HepG2 (cell line): ENCODE measurements around the gene DOCK10. TPM values are rescaled to one million over a fixed set of nuclear protein-coding genes. Genes with fewer than 3 reads are reported as not detected.

Experiments
- ATAC-seq: fragments of 200-7000 bp; cut with Tn5 transposase; 3 replicates; pipeline ENCODE4 v1.9.1; 2020; ENCODE audit warnings: mild to moderate bottlenecking, moderate library complexity
- BruUV-seq: library from RNA; stranded (reverse); fragments of 400-500 nt; replicated peaks from 2 replicates; lab custom pipeline; 2021; lab: Mats Ljungman, UMichigan
- CTCF ChIA-PET: fragments of 300-600 bp; formaldehyde crosslinking; extraction: SDS; loops from one replicate; lab custom pipeline; 2021; ENCODE audit warnings: low total read pairs, inconsistent platforms, low intra/inter-chr PET ratio; lab: Yijun Ruan, JAX
- POLR2A ChIA-PET: fragments of 350-600 bp; sonication (Branson Sonifier 250); formaldehyde crosslinking; loops from one replicate; lab custom pipeline; 2020; ENCODE audit warnings: antibody characterized with exemption, inconsistent platforms; lab: Yijun Ruan, JAX
- DNase-seq: peaks from one replicate; pipeline ENCODE4 v3.0.0-alpha.2; 2015; ENCODE audit warnings: low spot score
- FAIRE-seq: peaks from 3 replicates; lab custom pipeline; 2011; peaks lifted over from hg19 to GRCh38; lab: Jason Lieb, UNC
- H2AFZ ChIP-seq: one replicate; pipeline ENCODE4 v1.6.1; 2011; ENCODE audit warnings: low read length, inconsistent platforms
- H3K27ac ChIP-seq: fragments of 300-600 bp; 3 replicates; pipeline ENCODE4 v1.8.0; 2011; ENCODE audit warnings: mixed run types, mild to moderate bottlenecking, mixed read lengths, low read length, inconsistent platforms; ENCODE audit not compliant: insufficient read depth; ENCODE audit errors: extremely low read length
- H3K27me3 ChIP-seq, 2 experiments: fragments of 200-600 bp in 1 of 2; 2 replicates in 1 of 2; 3 replicates in 1 of 2; pipeline versions ENCODE4 v1.6.0 to v1.8.0; 2011; ENCODE audit warnings: low read length in 2 of 2, mild to moderate bottlenecking in 2 of 2, moderate library complexity in 2 of 2, inconsistent platforms in 1 of 2; ENCODE audit not compliant: insufficient read depth in 2 of 2, control insufficient read depth in 1 of 2
- H3K36me3 ChIP-seq, 2 experiments: fragments of 200-600 bp in 1 of 2; replicated peaks in 1 of 2; 2 replicates in 1 of 2; 3 replicates in 1 of 2; pipeline versions ENCODE4 v1.5.1 to v1.8.0; 2011; ENCODE audit warnings: low read length in 2 of 2, inconsistent platforms in 1 of 2; ENCODE audit not compliant: insufficient read depth in 2 of 2, control insufficient read depth in 1 of 2
- H3K4me1 ChIP-seq: 2 replicates; pipeline ENCODE4 v1.5.1; 2012; ENCODE audit warnings: low read length, inconsistent platforms; ENCODE audit not compliant: insufficient read depth
- H3K4me2 ChIP-seq: 2 replicates; pipeline ENCODE4 v1.6.0; 2011; ENCODE audit warnings: low read depth, low read length, inconsistent platforms
- H3K4me3 ChIP-seq, 3 experiments: fragments of 200-600 bp in 1 of 3; sonication (generic), shearing (Covaris generic) in 1 of 3; replicated peaks in 1 of 3; 2 replicates each; pipeline ENCODE4 v1.5.1; 2011 to 2016; ENCODE audit warnings: low read length in 3 of 3, inconsistent platforms in 2 of 3, low read depth in 2 of 3, mild to moderate bottlenecking in 2 of 3, control low read depth in 1 of 3, mixed read lengths in 1 of 3; ENCODE audit not compliant: insufficient read depth in 1 of 3
- H3K79me2 ChIP-seq: one replicate; pipeline ENCODE4 v1.6.1; 2011; ENCODE audit warnings: low read length, inconsistent platforms; ENCODE audit not compliant: insufficient read depth
- H3K9ac ChIP-seq: 2 replicates; pipeline ENCODE4 v1.6.0; 2011; ENCODE audit warnings: mild to moderate bottlenecking, low read depth, low read length, inconsistent platforms; ENCODE audit not compliant: insufficient read depth
- H3K9me3 ChIP-seq: 2 replicates; pipeline ENCODE4 v1.5.1; 2012; ENCODE audit warnings: mild to moderate bottlenecking, low read length
- H4K20me1 ChIP-seq: 2 replicates; pipeline ENCODE4 v1.6.0; 2011; ENCODE audit warnings: inconsistent platforms, mild to moderate bottlenecking, low read length, moderate library complexity; ENCODE audit not compliant: insufficient read depth
- CHD2 ChIP-seq: IDR thresholded peaks from 2 replicates; pipeline ENCODE4 v1.6.1; 2011; ENCODE audit warnings: low read depth, low read length, improper control_type of control experiment
- PHF5A ChIP-seq: IDR thresholded peaks from one replicate; pipeline ENCODE4 v1.6.1; 2018; ENCODE audit warnings: low read depth, missing genetic modification reagents; ENCODE audit not compliant: unreplicated experiment
- TOPORS ChIP-seq: sonication (generic); formaldehyde crosslinking; IDR thresholded peaks from 2 replicates; pipeline ENCODE4 v1.8.0; 2023; ENCODE audit warnings: mild to moderate bottlenecking, missing genetic modification reagents
- ZNF17 ChIP-seq: sonication (generic); formaldehyde crosslinking; IDR thresholded peaks from 2 replicates; pipeline ENCODE4 v1.5.0; 2020; ENCODE audit warnings: mild to moderate bottlenecking, missing genetic modification reagents
- ZNF335 ChIP-seq: sonication (generic); formaldehyde crosslinking; IDR thresholded peaks from 2 replicates; pipeline ENCODE4 v1.4.0; 2020; ENCODE audit warnings: missing genetic modification reagents
- ZNF556 ChIP-seq: sonication (generic); formaldehyde crosslinking; IDR thresholded peaks from 2 replicates; pipeline ENCODE4 v1.4.0; 2020; ENCODE audit warnings: mild to moderate bottlenecking, missing genetic modification reagents, borderline replicate concordance
- ZNF670 ChIP-seq: sonication (generic); formaldehyde crosslinking; IDR thresholded peaks from 2 replicates; pipeline ENCODE4 v1.8.0; 2022; ENCODE audit warnings: mild to moderate bottlenecking, missing genetic modification reagents, borderline replicate concordance
- ZNF672 ChIP-seq: sonication (generic); formaldehyde crosslinking; IDR thresholded peaks from 2 replicates; pipeline ENCODE4 v1.8.1; 2022; ENCODE audit warnings: missing genetic modification reagents
- ZNF816 ChIP-seq: sonication (generic); formaldehyde crosslinking; IDR thresholded peaks from 2 replicates; pipeline ENCODE4 v1.8.0; 2022; ENCODE audit warnings: missing genetic modification reagents, mild to moderate bottlenecking, borderline replicate concordance
- ZNF878 ChIP-seq: sonication (generic); formaldehyde crosslinking; IDR thresholded peaks from 2 replicates; pipeline ENCODE4 v1.8.1; 2023; ENCODE audit warnings: mild to moderate bottlenecking, missing genetic modification reagents, moderate library complexity
- WGBS: methylation state at CpG from one replicate; pipeline ENCODE4 v1.1.6; 2017; ENCODE audit warnings: low lambda C conversion rate; 5-methylcytosine and 5-hydroxymethylcytosine counted together
- in situ Hi-C: cut with HindIII; loops from 2 replicates; pipeline ENCODE4 v1.10.0; 2017; ENCODE audit warnings: low pct_unique_long_range_greater_than_20kb; ENCODE audit not compliant: extremely low pct_ligation_motif_present
- intact Hi-C: fragments of 100-400 bp; cut with micrococcal nuclease; formaldehyde crosslinking; loops from one replicate; pipeline ENCODE4 v1.10.0; 2022; ENCODE audit not compliant: unreplicated experiment
- polyA plus RNA-seq, 8 experiments: library from polyadenylated mRNA; depleted of rRNA in 3 of 8; stranded (reverse) in 7 of 8; unstranded in 1 of 8; fragments of >200 nt; fragmentation: Illumina TruSeq in 4 of 8; extraction: Trizol in 4 of 8; gene quantifications; 2 replicates each; pipeline versions ENCODE4 v1.2.1 to v1.2.3, GENCODE V29; 2011 to 2016; ENCODE audit warnings: low read depth in 4 of 8, missing spikeins in 1 of 8, mixed read lengths in 1 of 8; ENCODE audit not compliant: insufficient read depth in 1 of 8
- total RNA-seq, 5 experiments: library from RNA; depleted of rRNA; stranded (reverse); fragments of >200 nt; fragmentation: Illumina TruSeq; extraction: Trizol; gene quantifications; 2 replicates each; pipeline ENCODE4 v1.2.3, GENCODE V29; 2016; ENCODE audit warnings: low read depth in 1 of 5
- TF ChIP-seq, protein P1 (sequence below): sonication (generic); formaldehyde crosslinking; IDR thresholded peaks from 2 replicates; pipeline ENCODE4 v1.5.0; 2020; ENCODE audit warnings: mild to moderate bottlenecking, missing genetic modification reagents
- TF ChIP-seq, protein P2 (sequence below): sonication (generic); formaldehyde crosslinking; conservative IDR thresholded peaks from 2 replicates; pipeline ENCODE4 v1.8.0; 2022; ENCODE audit warnings: low read depth, missing genetic modification reagents
- TF ChIP-seq, protein P3 (sequence below): sonication (generic); formaldehyde crosslinking; IDR thresholded peaks from 2 replicates; pipeline ENCODE4 v1.4.0; 2020; ENCODE audit warnings: missing genetic modification reagents, borderline replicate concordance

The DOCK10 gene
- total and polyA plus RNA-seq, 2 of the 13 experiments (the other 11 are each of a cell fraction or from before 2014, with no cell fraction given): not detected

DNA sequence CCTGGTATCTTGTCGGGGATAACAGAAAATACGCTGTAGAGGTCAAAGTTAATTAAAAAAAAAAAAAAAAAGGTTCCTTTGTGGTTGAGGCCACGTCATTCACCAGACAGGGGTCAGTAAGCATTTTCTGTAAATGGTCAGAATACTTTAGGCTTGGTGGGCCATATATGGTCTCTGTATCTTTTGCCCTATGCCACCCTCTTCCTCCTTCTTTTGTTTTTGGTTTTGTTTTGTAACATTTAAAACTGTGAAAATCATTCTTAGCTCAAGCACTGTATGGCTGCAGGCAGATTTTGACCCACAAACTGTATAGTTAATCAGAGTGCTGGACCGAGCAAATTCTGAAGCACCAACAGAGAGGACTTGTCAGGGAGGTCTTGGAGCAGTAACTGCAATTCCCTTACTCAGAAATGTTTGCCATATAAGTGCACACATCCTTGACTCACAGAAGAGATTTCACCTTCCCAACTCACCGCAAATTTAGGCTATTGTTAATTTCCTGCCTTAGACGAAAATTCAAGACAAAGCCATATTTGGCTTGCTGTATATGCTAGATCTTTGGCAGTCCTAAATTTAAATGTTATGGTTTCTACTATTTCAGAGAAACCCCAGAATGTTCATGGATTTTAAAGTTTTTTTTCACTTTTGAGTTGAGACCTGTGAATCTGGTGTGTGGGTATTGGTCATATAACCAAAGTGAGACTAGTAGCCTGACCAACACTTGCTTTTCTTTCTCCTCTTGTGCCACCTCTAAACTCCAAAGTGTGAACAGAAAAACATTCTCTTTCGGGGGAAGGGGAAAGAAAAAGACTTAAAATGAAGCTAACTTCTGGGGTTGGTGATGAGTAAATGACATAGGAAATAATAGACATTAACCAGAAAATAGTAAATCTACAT is 65.4 kb downstream of the DOCK10 start:
- Histone ChIP-seq H3K4me1 (no peaks in the 10 kb centered on the region), H3K27ac (no peak overlapping the region), H4K20me1 (no peaks in the 10 kb centered on the region), H2AFZ (no peak overlapping the region), H3K9ac (no peak overlapping the region), H3K4me3 (no peak overlapping the region), H3K9me3 (no peaks in the 10 kb centered on the region), H3K79me2 (no peaks in the 10 kb centered on the region), H3K27me3 (no peaks in the 10 kb centered on the region; a peak in 2 of 5 replicates), H3K36me3 (no peaks in the 10 kb centered on the region), H3K4me2 (no peak overlapping the region)
- no peak for TF ChIP-seq PHF5A (CRISPR knock-in tag)
- TF ChIP-seq ZNF17 (CRISPR knock-in tag): no peak
- TF ChIP-seq ZNF670 (CRISPR knock-in tag): no peak
- TF ChIP-seq, protein P1, sequence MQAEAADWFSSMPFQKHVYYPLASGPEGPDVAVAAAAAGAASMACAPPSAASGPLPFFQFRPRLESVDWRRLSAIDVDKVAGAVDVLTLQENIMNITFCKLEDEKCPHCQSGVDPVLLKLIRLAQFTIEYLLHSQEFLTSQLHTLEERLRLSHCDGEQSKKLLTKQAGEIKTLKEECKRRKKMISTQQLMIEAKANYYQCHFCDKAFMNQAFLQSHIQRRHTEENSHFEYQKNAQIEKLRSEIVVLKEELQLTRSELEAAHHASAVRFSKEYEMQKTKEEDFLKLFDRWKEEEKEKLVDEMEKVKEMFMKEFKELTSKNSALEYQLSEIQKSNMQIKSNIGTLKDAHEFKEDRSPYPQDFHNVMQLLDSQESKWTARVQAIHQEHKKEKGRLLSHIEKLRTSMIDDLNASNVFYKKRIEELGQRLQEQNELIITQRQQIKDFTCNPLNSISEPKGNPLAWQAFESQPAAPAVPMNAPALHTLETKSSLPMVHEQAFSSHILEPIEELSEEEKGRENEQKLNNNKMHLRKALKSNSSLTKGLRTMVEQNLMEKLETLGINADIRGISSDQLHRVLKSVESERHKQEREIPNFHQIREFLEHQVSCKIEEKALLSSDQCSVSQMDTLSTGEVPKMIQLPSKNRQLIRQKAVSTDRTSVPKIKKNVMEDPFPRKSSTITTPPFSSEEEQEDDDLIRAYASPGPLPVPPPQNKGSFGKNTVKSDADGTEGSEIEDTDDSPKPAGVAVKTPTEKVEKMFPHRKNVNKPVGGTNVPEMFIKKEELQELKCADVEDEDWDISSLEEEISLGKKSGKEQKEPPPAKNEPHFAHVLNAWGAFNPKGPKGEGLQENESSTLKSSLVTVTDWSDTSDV (CRISPR knock-in tag): no peak
- TF ChIP-seq ZNF878 (CRISPR knock-in tag): no peak
- no peak for TF ChIP-seq ZNF816
- no peak for TF ChIP-seq CHD2
- TF ChIP-seq, protein P2, sequence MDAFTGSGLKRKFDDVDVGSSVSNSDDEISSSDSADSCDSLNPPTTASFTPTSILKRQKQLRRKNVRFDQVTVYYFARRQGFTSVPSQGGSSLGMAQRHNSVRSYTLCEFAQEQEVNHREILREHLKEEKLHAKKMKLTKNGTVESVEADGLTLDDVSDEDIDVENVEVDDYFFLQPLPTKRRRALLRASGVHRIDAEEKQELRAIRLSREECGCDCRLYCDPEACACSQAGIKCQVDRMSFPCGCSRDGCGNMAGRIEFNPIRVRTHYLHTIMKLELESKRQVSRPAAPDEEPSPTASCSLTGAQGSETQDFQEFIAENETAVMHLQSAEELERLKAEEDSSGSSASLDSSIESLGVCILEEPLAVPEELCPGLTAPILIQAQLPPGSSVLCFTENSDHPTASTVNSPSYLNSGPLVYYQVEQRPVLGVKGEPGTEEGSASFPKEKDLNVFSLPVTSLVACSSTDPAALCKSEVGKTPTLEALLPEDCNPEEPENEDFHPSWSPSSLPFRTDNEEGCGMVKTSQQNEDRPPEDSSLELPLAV: no peak
- TF ChIP-seq ZNF556: no peak
- TF ChIP-seq, protein P3, sequence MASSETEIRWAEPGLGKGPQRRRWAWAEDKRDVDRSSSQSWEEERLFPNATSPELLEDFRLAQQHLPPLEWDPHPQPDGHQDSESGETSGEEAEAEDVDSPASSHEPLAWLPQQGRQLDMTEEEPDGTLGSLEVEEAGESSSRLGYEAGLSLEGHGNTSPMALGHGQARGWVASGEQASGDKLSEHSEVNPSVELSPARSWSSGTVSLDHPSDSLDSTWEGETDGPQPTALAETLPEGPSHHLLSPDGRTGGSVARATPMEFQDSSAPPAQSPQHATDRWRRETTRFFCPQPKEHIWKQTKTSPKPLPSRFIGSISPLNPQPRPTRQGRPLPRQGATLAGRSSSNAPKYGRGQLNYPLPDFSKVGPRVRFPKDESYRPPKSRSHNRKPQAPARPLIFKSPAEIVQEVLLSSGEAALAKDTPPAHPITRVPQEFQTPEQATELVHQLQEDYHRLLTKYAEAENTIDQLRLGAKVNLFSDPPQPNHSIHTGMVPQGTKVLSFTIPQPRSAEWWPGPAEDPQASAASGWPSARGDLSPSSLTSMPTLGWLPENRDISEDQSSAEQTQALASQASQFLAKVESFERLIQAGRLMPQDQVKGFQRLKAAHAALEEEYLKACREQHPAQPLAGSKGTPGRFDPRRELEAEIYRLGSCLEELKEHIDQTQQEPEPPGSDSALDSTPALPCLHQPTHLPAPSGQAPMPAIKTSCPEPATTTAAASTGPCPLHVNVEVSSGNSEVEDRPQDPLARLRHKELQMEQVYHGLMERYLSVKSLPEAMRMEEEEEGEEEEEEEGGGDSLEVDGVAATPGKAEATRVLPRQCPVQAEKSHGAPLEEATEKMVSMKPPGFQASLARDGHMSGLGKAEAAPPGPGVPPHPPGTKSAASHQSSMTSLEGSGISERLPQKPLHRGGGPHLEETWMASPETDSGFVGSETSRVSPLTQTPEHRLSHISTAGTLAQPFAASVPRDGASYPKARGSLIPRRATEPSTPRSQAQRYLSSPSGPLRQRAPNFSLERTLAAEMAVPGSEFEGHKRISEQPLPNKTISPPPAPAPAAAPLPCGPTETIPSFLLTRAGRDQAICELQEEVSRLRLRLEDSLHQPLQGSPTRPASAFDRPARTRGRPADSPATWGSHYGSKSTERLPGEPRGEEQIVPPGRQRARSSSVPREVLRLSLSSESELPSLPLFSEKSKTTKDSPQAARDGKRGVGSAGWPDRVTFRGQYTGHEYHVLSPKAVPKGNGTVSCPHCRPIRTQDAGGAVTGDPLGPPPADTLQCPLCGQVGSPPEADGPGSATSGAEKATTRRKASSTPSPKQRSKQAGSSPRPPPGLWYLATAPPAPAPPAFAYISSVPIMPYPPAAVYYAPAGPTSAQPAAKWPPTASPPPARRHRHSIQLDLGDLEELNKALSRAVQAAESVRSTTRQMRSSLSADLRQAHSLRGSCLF (CRISPR knock-in tag): no peak
- TF ChIP-seq ZNF672: no peak
- no peak for TF ChIP-seq TOPORS
- TF ChIP-seq ZNF335 (CRISPR knock-in tag): no peak
- DNase-seq: no peak
- ATAC-seq: no peak
- no peak for FAIRE-seq
- ChIA-PET POLR2A (no interaction called here), CTCF (no interaction called here)
- intact Hi-C loops (no loop called here), in situ Hi-C loops (no loop called here)
- WGBS: under 1% methylated on average over 7 of the region's 7 CpGs
- BruUV-seq: no TSS peak
